GM18498 (cell line): Measurements from ENCODE around the gene ATP10D.
"Not testable (repeated sequence)": the region's sequence is repeated elsewhere in the genome, so short reads cannot be mapped to it uniquely, and the experiment has no call there.

ENCODE experiments used
- ATAC-seq: cut with Tn5 transposase; IDR thresholded peaks from one replicate; pipeline ENCODE4 v1.9.1; 2021; ENCODE audit warnings: mild to moderate bottlenecking, moderate library complexity; ENCODE audit not compliant: unreplicated experiment

ATP10D gene

GRCh38 chr4:47533689-47534347 lies 48.7 kb downstream of the ATP10D start:
- ATAC-seq = no peak

GRCh38 chr4:47534772-47535171 lies 49.7 kb downstream of the ATP10D start:
- ATAC-seq = no peak

- no peak for ATAC-seq
These were observed 50.6 kb downstream of the ATP10D start for GRCh38 chr4:47535567-47536147.

DNA sequence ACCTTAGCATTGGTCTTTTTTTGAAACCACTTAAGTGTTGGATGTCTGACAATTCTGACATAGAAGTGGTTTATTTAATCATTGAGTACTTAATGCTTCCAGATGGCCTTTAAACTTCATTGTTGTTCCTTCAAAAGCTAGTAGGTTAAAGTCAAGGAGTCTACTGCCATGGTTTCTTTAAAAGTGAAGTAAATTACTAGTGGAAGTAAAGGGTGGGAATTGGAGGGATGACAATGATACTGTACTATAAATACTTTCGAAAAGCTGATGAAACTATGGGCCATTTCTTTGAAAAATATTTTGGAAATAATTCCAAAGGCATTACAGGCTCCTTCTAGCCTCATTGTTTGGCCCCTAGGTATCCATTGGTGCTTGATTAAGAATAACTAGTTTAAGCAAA lies 51.9 kb downstream of the ATP10D start:
- ATAC-seq = no peak

GRCh38 chr4:47538111-47538824 lies 53.2 kb downstream of the ATP10D start:
- ATAC-seq = no peak

DNA sequence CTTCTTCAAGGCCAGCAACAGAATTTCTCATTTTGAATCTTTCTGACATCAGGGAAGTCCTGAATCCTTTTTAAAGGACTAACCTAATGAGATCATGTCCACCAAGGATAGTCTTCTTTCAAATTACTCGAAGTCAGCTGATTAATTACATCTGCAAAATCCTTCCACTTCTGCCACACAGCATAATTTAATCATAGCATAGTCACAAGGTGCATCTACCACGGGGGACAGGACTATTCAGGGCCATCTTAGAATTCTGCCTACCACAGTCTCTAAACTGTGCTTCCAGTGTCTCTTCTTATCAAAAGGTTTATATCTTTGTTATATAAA lies 53.7 kb downstream of the ATP10D start:
- ATAC-seq = no peak

- not testable (repeated sequence) for ATAC-seq
These were observed 57.6 kb downstream of the ATP10D start for GRCh38 chr4:47542640-47543039.

- ATAC-seq = no peak
These were observed 58.3 kb downstream of the ATP10D start for GRCh38 chr4:47543331-47543730.

DNA sequence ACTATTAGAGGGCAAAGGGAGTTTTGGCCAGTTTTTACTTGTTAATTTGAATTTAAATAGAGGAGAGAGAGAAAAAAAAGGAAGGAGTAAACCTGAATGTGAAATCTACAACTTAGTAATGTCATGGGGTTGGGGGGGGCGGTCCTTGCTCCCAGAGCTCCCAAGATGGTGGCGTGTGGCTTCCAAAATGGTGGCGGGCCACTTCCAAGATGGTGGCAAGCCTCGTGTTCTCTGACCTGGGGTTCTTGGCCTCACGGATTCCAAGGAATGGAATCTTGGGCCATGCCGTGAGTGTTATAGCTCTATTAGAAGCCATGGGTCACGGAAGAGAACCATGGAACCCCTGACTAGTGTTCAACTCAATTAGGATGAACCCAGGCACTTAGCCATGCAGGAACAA lies 65.3 kb downstream of the ATP10D start:
- ATAC-seq = not testable (repeated sequence)

DNA sequence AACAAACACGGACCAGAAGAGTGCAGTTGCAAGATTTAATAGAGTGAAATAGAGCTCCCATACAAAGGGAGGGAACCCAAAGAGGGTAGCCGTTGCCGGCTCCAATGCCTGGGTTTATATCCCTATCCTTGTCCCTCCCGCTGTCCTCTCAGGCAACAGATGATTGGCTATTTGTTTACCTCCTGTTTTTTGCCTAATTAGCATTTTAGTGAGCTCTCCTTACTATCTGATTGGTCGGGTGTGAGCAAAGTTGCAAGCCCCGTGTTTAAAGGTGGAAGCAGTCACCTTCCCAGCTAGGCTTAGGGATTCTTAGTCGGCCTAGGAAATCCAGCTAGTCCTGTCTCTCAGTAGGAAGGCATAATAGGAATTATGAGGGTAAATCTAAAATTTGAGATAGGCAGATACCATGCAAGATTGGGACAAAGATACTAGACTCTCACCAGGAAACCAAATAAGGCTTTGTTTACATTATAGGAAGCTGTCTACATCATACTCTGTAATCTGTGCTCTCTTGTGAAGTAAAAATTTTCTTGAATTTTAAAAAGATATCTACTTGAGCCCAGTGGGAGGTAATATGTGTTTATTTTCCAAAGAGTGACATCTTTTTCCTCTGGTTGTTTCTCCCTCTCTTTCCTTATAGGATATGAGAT lies 65.9 kb downstream of the ATP10D start:
- no peak for ATAC-seq

DNA sequence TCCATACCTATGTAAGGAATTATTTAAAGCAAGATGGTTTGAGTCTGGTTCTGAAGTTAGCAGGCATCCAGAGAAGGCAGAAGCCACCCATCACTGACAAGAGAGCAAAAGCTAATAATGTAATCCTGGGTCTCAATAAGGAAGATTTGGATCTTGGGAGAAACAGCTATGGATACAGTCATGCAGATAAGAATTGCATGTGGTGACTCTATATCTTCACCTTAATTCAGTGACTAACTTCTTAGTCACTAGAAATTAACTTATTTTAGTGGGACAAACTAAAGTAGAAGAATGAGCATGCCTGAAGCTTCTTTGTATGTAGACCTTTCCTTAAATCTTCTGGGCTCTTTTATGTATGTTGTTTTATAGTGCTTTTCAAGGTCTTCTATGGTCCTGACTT lies 66.6 kb downstream of the ATP10D start:
- no peak for ATAC-seq

DNA sequence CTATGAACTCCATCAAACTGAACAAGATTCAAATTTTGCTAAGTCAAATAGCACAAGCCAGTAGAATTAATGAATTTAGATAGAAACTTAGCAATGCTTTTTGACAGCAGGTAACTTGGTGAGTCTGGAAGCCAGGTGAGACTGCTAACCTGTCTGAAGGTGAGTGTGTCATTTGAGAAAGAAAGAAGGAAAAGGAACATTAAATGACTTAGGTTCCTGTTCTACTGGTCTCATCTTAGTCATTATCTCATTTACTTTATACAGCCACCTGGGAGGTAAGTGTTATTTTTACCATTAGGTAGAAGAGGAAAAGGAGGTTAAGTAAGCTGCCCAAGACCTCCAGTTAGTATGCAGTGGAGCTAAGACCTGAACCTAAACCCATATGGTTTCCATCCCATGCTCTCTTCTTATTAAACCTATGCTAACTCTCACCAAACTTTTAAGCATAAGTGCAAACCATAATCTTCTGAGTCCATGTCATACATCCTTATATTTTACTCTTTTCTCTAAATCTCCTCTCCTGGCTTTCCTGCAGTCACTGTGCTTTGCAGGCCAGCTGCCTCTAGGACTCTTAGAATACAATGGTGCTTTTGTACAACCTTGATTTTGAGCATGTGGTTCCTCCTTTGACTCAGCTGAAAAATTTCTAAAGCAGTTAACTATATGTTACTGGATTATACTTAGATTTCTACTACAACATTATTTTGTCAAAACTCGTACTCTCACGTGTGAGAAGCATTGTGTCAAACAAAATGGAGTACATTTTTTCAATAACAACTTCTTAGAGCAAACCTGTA lies 68.5 kb downstream of the ATP10D start:
- ATAC-seq = no peak

DNA sequence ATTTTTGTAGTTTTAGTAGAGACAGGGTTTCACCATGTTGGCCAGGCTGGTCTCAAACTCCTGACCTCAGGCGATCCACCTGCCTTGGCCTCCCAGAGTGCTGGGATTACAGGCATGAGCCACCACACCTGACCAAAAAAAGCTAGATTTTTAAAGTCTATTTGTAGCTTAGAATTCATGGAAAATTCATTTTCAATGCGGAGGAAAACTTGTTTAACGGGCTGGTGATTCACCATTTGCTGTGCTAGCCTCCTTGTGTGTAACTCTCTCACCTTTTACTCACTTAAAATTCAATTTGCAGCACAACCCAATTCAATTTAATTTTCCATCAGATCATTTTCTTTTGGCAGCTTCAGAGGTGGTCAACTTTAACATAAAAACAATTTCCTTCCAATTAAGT lies 70.8 kb downstream of the ATP10D start:
- ATAC-seq = not testable (repeated sequence)

GRCh38 chr4:47557255-47557654 lies 72.2 kb downstream of the ATP10D start:
- ATAC-seq = no peak

- no peak for ATAC-seq
These were observed 75.6 kb downstream of the ATP10D start for GRCh38 chr4:47560682-47561081.

DNA sequence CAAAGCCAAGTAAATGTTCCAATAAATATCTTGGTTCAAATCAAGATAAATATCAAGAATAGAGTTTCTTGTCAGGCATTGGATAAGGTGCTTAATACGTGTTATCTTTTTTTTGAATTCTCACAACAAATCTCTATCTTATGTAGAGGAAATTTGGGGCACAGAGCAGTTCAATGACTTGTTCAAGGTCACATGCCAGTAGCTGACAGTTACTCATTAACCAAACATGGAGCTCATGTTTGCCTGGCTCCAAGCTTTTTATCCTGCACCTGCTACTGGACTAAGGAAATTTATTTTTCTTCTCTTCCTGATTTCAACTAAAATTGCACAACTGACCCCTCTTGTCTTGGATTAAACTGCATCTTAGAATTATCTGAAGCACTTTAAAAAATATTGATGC lies 76.3 kb downstream of the ATP10D start:
- ATAC-seq = no peak

DNA sequence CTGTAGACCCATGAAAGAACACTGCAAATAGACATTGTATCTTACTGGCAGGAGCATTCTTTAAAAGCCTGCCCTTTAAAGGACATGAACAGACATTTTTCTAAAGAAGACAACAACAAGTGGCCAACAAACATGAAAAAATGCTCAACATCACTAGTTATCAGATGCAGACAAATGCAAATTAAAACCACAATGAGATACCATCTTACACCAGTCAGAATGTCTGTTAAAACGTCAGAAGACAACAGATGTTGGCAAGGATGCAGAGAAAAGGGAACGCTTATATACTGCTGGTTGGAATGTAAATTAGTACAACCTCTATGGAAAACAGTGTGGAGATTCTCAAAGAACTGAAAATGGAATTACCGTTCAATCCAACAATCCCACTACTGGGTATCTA lies 77.2 kb downstream of the ATP10D start:
- ATAC-seq = no peak

GRCh38 chr4:47566566-47566965 lies 81.5 kb downstream of the ATP10D start:
- ATAC-seq = no peak

GRCh38 chr4:47566969-47567368 lies 81.9 kb downstream of the ATP10D start:
- no peak for ATAC-seq

DNA sequence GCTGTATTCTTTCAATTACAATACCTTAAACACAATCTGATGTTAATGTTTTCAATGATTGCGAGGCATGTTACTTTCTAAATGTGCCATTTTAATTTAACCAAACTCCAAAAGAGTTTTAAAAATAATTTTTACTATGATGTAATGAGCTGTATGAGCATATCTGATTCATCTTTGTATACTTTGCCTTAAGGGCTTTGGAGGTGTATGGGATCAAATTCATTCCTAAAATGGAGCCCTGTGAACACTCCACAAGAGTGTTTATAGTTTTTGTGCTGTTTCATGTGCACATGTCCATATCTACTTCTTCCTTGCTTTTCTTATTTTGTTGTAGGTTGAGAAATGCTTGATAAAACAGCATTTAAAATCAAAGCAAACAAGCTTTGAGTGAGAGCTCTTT lies 82.4 kb downstream of the ATP10D start:
- no peak for ATAC-seq

GRCh38 chr4:47570816-47571215 lies 85.7 kb downstream of the ATP10D start:
- ATAC-seq = no peak
